Sciatic nerve (tissue), 2 donors: ENCODE data around the gene INS. TPM values are rescaled to one million over a fixed set of nuclear protein-coding genes. Genes with fewer than 3 reads are reported as not detected.

ENCODE experiments used
- ATAC-seq: fragments of 200-7000 bp; cut with Tn5 transposase; one replicate; pipeline ENCODE4 v1.9.1; 2020; ENCODE audit warnings: mild to moderate bottlenecking, moderate library complexity
- DNase-seq: peaks from one replicate; pipeline ENCODE4 v3.0.0-alpha.2; 2020; ENCODE audit warnings: low spot score
- intact Hi-C: fragments of 100-400 bp; cut with DNase I; formaldehyde crosslinking; loops from one replicate; pipeline ENCODE4 v1.14.2; 2022
- total RNA-seq: library from RNA; stranded (reverse); fragmentation: NEBNext Ultra II Directional; extraction: Animal tissue kit (Norgen Biotek cat#: 25700); gene quantifications from one replicate; pipeline ENCODE4 v1.2.1, GENCODE V29; 2021
- donor health status: DM: no; HTN: no; CAD: no.
- donor health status: DM: no; HTN: no; CAD: no.

Gene INS
- total RNA-seq, 1 donor from 2014 or later, result 1.5 TPM

GRCh38 chr11:2139123-2139521 lies 21.9 kb downstream of the INS start, which contains the start of gene IGF2:
TSS of gene IGF2 (minus strand) at chr11:2139389. CDS start at chr11:2135523, 3,866 bp downstream.
- intact Hi-C loops, result no loop called here
- ATAC-seq, result no peak

GRCh38 chr11:2138431-2139122 lies 22.4 kb downstream of the INS start:
- no peak for DNase-seq
- no peak for ATAC-seq
- intact Hi-C loops, result no loop called here

More at GRCh38 chr11:2139123-2139521, 21.9 kb downstream of the INS start, which contains the start of gene IGF2:
- no peak for DNase-seq

- intact Hi-C loops, result no loop called here
- ATAC-seq (no peak), DNase-seq (no peak)
Observed at GRCh38 chr11:2138068-2138430, 23.0 kb downstream of the INS start.

GRCh38 chr11:2137202-2138067 lies 23.6 kb downstream of the INS start:
- DNase-seq, result peak; percentile 83
- ATAC-seq, result peak; percentile 89
- intact Hi-C loops, result no loop called here

- intact Hi-C loops, result no loop called here
- DNase-seq, result no peak
- no peak for ATAC-seq
Observed at GRCh38 chr11:2136952-2137201, 24.1 kb downstream of the INS start.

- intact Hi-C loops, result no loop called here
- DNase-seq (no peak), ATAC-seq (no peak)
Observed at GRCh38 chr11:2136209-2136951, 24.6 kb downstream of the INS start.

GRCh38 chr11:2135648-2136201 lies 25.3 kb downstream of the INS start:
- DNase-seq, result no peak
- ATAC-seq, result no peak
- intact Hi-C loops, result no loop called here

GRCh38 chr11:2135018-2135569 lies 25.9 kb downstream of the INS start:
- DNase-seq, result no peak
- intact Hi-C loops, result no loop called here
- no peak for ATAC-seq

GRCh38 chr11:2134022-2135010 lies 26.7 kb downstream of the INS start:
- intact Hi-C loops, result no loop called here
- no peak for DNase-seq
- no peak for ATAC-seq

GRCh38 chr11:2133241-2134021 lies 27.6 kb downstream of the INS start:
- DNase-seq (no peak), ATAC-seq (no peak)
- intact Hi-C loops, result no loop called here

GRCh38 chr11:2132874-2133240 lies 28.2 kb downstream of the INS start:
- intact Hi-C loops, result no loop called here
- DNase-seq (no peak), ATAC-seq (no peak)

GRCh38 chr11:2132246-2132645 lies 28.8 kb downstream of the INS start:
- DNase-seq (no peak), ATAC-seq (no peak)
- intact Hi-C loops, result no loop called here

- ATAC-seq (no peak), DNase-seq (no peak)
- intact Hi-C loops, result no loop called here
Observed at GRCh38 chr11:2131371-2132236, 29.4 kb downstream of the INS start.

- no peak for DNase-seq
- intact Hi-C loops, result no loop called here
- no peak for ATAC-seq
Observed at GRCh38 chr11:2130881-2131352, 30.1 kb downstream of the INS start.

- intact Hi-C loops, result no loop called here
- ATAC-seq, result no peak
- no peak for DNase-seq
Observed at GRCh38 chr11:2129699-2130366, 31.2 kb downstream of the INS start.

GRCh38 chr11:2129308-2129698 lies 31.7 kb downstream of the INS start:
- ATAC-seq, result no peak
- intact Hi-C loops, result no loop called here
- no peak for DNase-seq
